ENCODE measurements around the gene SUPT4H1. TPM values are rescaled to one million over a fixed set of nuclear protein-coding genes. Genes with fewer than 3 reads are reported as not detected.
A peak's percentile ranks its signal among the peaks of the same experiment; 100 is the strongest.

Gene SUPT4H1
- total and polyA plus RNA-seq, 2 experiments from 2014 or later = 82.2 to 83.7 TPM

DNA sequence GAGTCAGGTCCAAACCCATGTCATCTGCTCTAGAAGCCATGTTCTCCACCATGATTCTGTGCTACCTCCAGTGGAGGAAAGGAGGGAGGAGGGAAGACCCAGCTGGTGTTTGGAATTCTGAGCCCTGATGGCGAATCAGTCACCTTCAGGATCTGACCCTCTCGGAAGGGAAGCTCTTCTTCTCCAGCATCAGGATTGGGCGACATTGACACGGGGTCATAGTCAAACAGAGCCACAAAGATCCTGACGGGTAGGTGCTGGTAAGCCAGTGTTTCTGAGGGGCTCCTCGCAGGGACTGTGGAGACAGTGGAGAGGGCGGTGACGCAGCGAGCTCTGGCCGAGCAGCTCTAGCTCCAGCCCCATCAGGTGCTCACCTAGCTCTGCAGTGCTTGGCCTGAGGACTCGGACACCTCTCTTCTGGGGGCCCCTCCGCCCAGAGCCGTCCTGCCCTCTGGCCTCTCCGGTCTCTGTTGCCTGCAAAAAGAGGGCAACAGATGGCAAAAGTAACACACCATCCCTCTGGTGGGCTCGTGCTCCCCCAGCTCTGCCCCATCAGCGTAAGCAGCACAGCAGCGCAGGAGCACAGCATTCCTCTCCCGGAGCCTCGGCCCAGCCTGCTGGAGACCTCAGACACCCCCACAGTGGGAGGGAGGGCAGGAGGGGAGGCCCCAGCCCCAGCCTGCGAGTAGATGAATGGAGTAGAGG lies 44.4 kb downstream of the SUPT4H1 start:
- DNase-seq (ENCODE audit: low spot score) = no peak
- TF ChIP-seq CREB1 (CRISPR knock-in tag; IDR thresholded peaks at IDR 0.05; ENCODE audit: low read depth) = no peak
- TF ChIP-seq CTCF (conservative IDR thresholded peaks at IDR 0.05; ENCODE audit: low read depth in 2 of 2) = no peak
- no peak for TF ChIP-seq STAT1 (IDR thresholded peaks at IDR 0.05; ENCODE audit: unreplicated experiment)
- TF ChIP-seq ZNF462 (CRISPR knock-in tag; IDR thresholded peaks at IDR 0.05) = no peak
- TF ChIP-seq EZH2 (IDR thresholded peaks at IDR 0.05; ENCODE audit: low read depth, unreplicated experiment) = no peak
- no peak for TF ChIP-seq ZNF114 (CRISPR knock-in tag; IDR thresholded peaks at IDR 0.05)
- TF ChIP-seq ETS1 (IDR thresholded peaks at IDR 0.05) = no peak
- no peak for TF ChIP-seq REST (IDR thresholded peaks at IDR 0.05; ENCODE audit: unreplicated experiment)
- no peak for TF ChIP-seq ZNF331 (CRISPR knock-in tag; IDR thresholded peaks at IDR 0.05; ENCODE audit: low read depth)
- TF ChIP-seq POLR2AphosphoS5 (IDR thresholded peaks at IDR 0.05; ENCODE audit: low read depth) = no peak
- no peak for TF ChIP-seq JUNB (IDR thresholded peaks at IDR 0.05; ENCODE audit: unreplicated experiment)
- no peak for TF ChIP-seq EZH2phosphoT487 (IDR thresholded peaks at IDR 0.05; ENCODE audit: unreplicated experiment)
- no peak for TF ChIP-seq NANOG (IDR thresholded peaks at IDR 0.05; ENCODE audit: borderline replicate concordance)
- no peaks in the 10 kb centered on the region for H3K36me3 ChIP-seq (ENCODE audit: insufficient read depth)
- H3F3A ChIP-seq (replicated peaks; ENCODE audit: low read depth) = no peaks in the 10 kb centered on the region
- H3K9me3 Mint-ChIP-seq = no peaks in the 10 kb centered on the region
- H3K9me2 ChIP-seq (ENCODE audit: insufficient read depth) = no peaks in the 10 kb centered on the region
- peaks cover 28% of the 10 kb centered on the region for H3K4me1 Mint-ChIP-seq
- no peaks in the 10 kb centered on the region for H3K27me3 ChIP-seq (ENCODE audit: insufficient read depth)
- H3K27ac Mint-ChIP-seq = no peak overlapping the region
- H3K4me3 Mint-ChIP-seq = no peak overlapping the region; the same call in 2 of the 3 replicates
- peak overlapping the region; percentile 20; the same call in 1 of the 2 replicates for H3K4me2 ChIP-seq
- ATAC-seq = no peak
- H3K4me1 ChIP-seq (ENCODE audit: insufficient read depth) = peaks cover 13% of the 10 kb centered on the region
- H2AFZ ChIP-seq = 0 out of 2 replicates have a peak overlapping the region, but pooled peaks have one; percentile 72
- H3K79me2 ChIP-seq (replicated peaks; ENCODE audit: insufficient read depth) = no peaks in the 10 kb centered on the region
- H3K4me3 ChIP-seq = no peak overlapping the region
- H3K27me3 Mint-ChIP-seq (ENCODE audit: insufficient read depth, low read depth, poor library complexity) = peaks cover 5% of the 10 kb centered on the region
- no peaks in the 10 kb centered on the region for H3K36me3 Mint-ChIP-seq (ENCODE audit: low read depth)
- H4K20me1 ChIP-seq (replicated peaks; ENCODE audit: insufficient read depth) = no peaks in the 10 kb centered on the region
- H3K27ac ChIP-seq (ENCODE audit: low read depth) = no peak overlapping the region
